GM18520 (cell line): ENCODE measurements around the gene WDR93.
"Not testable (repeated sequence)": the region's sequence is repeated elsewhere in the genome, so short reads cannot be mapped to it uniquely, and the experiment has no call there.

Experiments used
- ATAC-seq: cut with Tn5 transposase; IDR thresholded peaks from one replicate; pipeline ENCODE4 v1.9.1; 2021; ENCODE audit not compliant: unreplicated experiment

WDR93 gene

GRCh38 chr15:89681146-89681545 lies 9.5 kb upstream of the WDR93 start:
- ATAC-seq = no peak

- no peak for ATAC-seq
Observed at GRCh38 chr15:89685995-89686394, 4.6 kb upstream of the WDR93 start.

GRCh38 chr15:89686522-89686921 lies 4.1 kb upstream of the WDR93 start:
- ATAC-seq = no peak

GRCh38 chr15:89689930-89690275 lies 708 bp upstream of the WDR93 start:
- not testable (repeated sequence) for ATAC-seq

GRCh38 chr15:89693091-89693490 lies 2.5 kb downstream of the WDR93 start:
- ATAC-seq = no peak

GRCh38 chr15:89693696-89694095 lies 3.1 kb downstream of the WDR93 start:
- ATAC-seq = no peak

GRCh38 chr15:89695198-89695597 lies 4.6 kb downstream of the WDR93 start:
- ATAC-seq = no peak

GRCh38 chr15:89704411-89704810 lies 13.8 kb downstream of the WDR93 start:
- no peak for ATAC-seq

- no peak for ATAC-seq
Observed at GRCh38 chr15:89707577-89707976, 17.0 kb downstream of the WDR93 start.

GRCh38 chr15:89714775-89715174 lies 24.2 kb downstream of the WDR93 start:
- ATAC-seq = no peak

GRCh38 chr15:89723031-89723430 lies 32.4 kb downstream of the WDR93 start:
- no peak for ATAC-seq

- ATAC-seq = no peak
Observed at GRCh38 chr15:89724621-89725020, 34.0 kb downstream of the WDR93 start.

- no peak for ATAC-seq
Observed at GRCh38 chr15:89725064-89725463, 34.5 kb downstream of the WDR93 start.

- no peak for ATAC-seq
Observed at GRCh38 chr15:89728254-89728653, 37.6 kb downstream of the WDR93 start.

GRCh38 chr15:89731275-89731674 lies 40.7 kb downstream of the WDR93 start:
- ATAC-seq = no peak

- no peak for ATAC-seq
Observed at GRCh38 chr15:89732451-89733172, 42.0 kb downstream of the WDR93 start.

GRCh38 chr15:89735773-89736172 lies 45.2 kb downstream of the WDR93 start:
- ATAC-seq = no peak

GRCh38 chr15:89740137-89740536 lies 49.5 kb downstream of the WDR93 start:
- no peak for ATAC-seq

- no peak for ATAC-seq
Observed at GRCh38 chr15:89743011-89743410, 52.4 kb downstream of the WDR93 start.

GRCh38 chr15:89743594-89743993 lies 53.0 kb downstream of the WDR93 start:
- no peak for ATAC-seq

- ATAC-seq = no peak
Observed at GRCh38 chr15:89745131-89745530, 54.5 kb downstream of the WDR93 start.

GRCh38 chr15:89745768-89746167 lies 55.2 kb downstream of the WDR93 start:
- ATAC-seq = no peak

GRCh38 chr15:89746386-89746780 lies 55.8 kb downstream of the WDR93 start:
- ATAC-seq = no peak
